Measurements from ENCODE around the gene NEBL. TPM values are rescaled to one million over a fixed set of nuclear protein-coding genes. Genes with fewer than 3 reads are reported as not detected.

Gene NEBL
- total and polyA plus RNA-seq, 2 experiments from 2014 or later: 6.3 to 12.3 TPM

- H3K27me3 ChIP-seq: no peaks in the 10 kb centered on the region
- H3K9me3 ChIP-seq (ENCODE audit: low read depth): no peaks in the 10 kb centered on the region
- H3K36me3 ChIP-seq (replicated peaks; ENCODE audit: insufficient read depth, low read depth): no peaks in the 10 kb centered on the region
- H3K4me3 ChIP-seq: no peak overlapping the region
- no peak for TF ChIP-seq EZH2 (IDR thresholded peaks at IDR 0.05; ENCODE audit: borderline replicate concordance)
- TF ChIP-seq EZH2phosphoT487 (IDR thresholded peaks at IDR 0.05; ENCODE audit: low read depth, severe bottlenecking, unreplicated experiment): no peak
- TF ChIP-seq CTCF (IDR thresholded peaks at IDR 0.05; ENCODE audit: poor library complexity): no peak
- no peaks in the 10 kb centered on the region for H3K4me1 ChIP-seq (ENCODE audit: insufficient read depth)
- no peaks in the 10 kb centered on the region for H3K79me2 ChIP-seq
- no peak overlapping the region for H3K4me2 ChIP-seq
- H3K9me2 ChIP-seq (replicated peaks; ENCODE audit: insufficient read depth): no peaks in the 10 kb centered on the region
- H2AFZ ChIP-seq: no peak overlapping the region
- no peak for DNase-seq (ENCODE audit: low spot score)
- no peak overlapping the region for H3K27ac ChIP-seq
- H4K20me1 ChIP-seq (ENCODE audit: insufficient read depth, poor library complexity, severe bottlenecking): no peaks in the 10 kb centered on the region
Observed at GRCh38 chr10:20936396-20936795, 39.3 kb upstream of the NEBL start.

DNA sequence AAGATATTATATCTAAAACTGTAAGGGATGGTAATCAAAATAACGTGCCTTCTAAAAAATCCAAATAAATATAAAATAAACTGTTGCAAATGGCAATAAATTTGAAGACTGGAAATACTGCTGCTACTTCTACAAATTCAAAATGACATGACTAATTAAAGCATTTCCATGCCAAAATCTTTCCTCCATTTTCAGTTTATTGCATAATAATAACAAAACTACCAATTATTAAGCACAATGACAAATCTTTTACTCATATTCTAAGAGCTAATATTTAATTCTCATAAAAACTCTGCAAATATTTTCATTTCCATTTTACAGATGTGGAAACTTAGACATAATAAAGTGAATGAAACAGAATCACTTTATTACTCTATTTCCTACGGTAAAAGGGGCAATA is 38.8 kb upstream of the NEBL start:
- H2AFZ ChIP-seq: no peak overlapping the region
- H3K27ac ChIP-seq: no peak overlapping the region
- H3K9me2 ChIP-seq (replicated peaks; ENCODE audit: insufficient read depth): no peaks in the 10 kb centered on the region
- no peak for DNase-seq (ENCODE audit: low spot score)
- no peaks in the 10 kb centered on the region for H3K4me1 ChIP-seq (ENCODE audit: insufficient read depth)
- no peaks in the 10 kb centered on the region for H3K9me3 ChIP-seq (ENCODE audit: low read depth)
- no peak overlapping the region for H3K4me2 ChIP-seq
- TF ChIP-seq CTCF (IDR thresholded peaks at IDR 0.05; ENCODE audit: poor library complexity) (no peak), EZH2 (IDR thresholded peaks at IDR 0.05; ENCODE audit: borderline replicate concordance) (no peak), EZH2phosphoT487 (IDR thresholded peaks at IDR 0.05; ENCODE audit: low read depth, severe bottlenecking, unreplicated experiment) (no peak)
- H3K27me3 ChIP-seq: no peaks in the 10 kb centered on the region
- H3K79me2 ChIP-seq: no peaks in the 10 kb centered on the region
- no peak overlapping the region for H3K4me3 ChIP-seq
- H3K36me3 ChIP-seq (replicated peaks; ENCODE audit: insufficient read depth, low read depth): no peaks in the 10 kb centered on the region
- WGBS (ENCODE audit: low lambda C conversion rate, missing lambda C conversion rate): 54% methylated on average over 2 of the region's 2 CpGs
- no peaks in the 10 kb centered on the region for H4K20me1 ChIP-seq (ENCODE audit: insufficient read depth, poor library complexity, severe bottlenecking)

- no peaks in the 10 kb centered on the region for H4K20me1 ChIP-seq (ENCODE audit: insufficient read depth, poor library complexity, severe bottlenecking)
- no peaks in the 10 kb centered on the region for H3K4me1 ChIP-seq (ENCODE audit: insufficient read depth)
- no peak for DNase-seq (ENCODE audit: low spot score)
- no peak overlapping the region for H3K4me3 ChIP-seq
- H3K9me2 ChIP-seq (replicated peaks; ENCODE audit: insufficient read depth): no peaks in the 10 kb centered on the region
- no peaks in the 10 kb centered on the region for H3K36me3 ChIP-seq (replicated peaks; ENCODE audit: insufficient read depth, low read depth)
- no peaks in the 10 kb centered on the region for H3K9me3 ChIP-seq (ENCODE audit: low read depth)
- WGBS (ENCODE audit: low lambda C conversion rate, missing lambda C conversion rate): 90% methylated on average over 8 of the region's 8 CpGs
- H3K27ac ChIP-seq: no peak overlapping the region
- H2AFZ ChIP-seq: no peak overlapping the region
- H3K79me2 ChIP-seq: no peaks in the 10 kb centered on the region
- H3K4me2 ChIP-seq: no peak overlapping the region
- H3K27me3 ChIP-seq: no peaks in the 10 kb centered on the region
- no peak for TF ChIP-seq EZH2 (IDR thresholded peaks at IDR 0.05; ENCODE audit: borderline replicate concordance)
- TF ChIP-seq EZH2phosphoT487 (IDR thresholded peaks at IDR 0.05; ENCODE audit: low read depth, severe bottlenecking, unreplicated experiment): no peak
- no peak for TF ChIP-seq CTCF (IDR thresholded peaks at IDR 0.05; ENCODE audit: poor library complexity)
Observed at GRCh38 chr10:20935301-20935700, 38.2 kb upstream of the NEBL start.

DNA sequence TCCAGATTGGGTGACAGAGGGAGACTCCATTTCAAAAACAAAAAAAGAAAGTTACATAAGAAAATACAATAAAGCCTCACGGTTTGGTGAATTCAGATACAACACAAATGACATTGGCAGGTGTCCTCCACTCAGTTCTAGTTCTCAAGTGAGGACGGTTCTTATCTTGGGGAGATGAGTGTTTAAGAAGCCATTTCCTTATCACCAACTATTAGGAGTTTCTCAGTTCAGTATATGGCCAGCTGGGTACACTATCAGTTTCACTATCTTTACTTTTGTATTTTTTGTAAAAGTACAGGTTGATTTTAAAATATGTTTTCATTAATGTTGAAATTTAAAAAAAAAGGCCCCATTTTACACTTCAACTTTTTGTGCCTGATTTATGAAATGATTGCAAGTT is 36.6 kb upstream of the NEBL start:
- TF ChIP-seq EZH2 (IDR thresholded peaks at IDR 0.05; ENCODE audit: borderline replicate concordance): no peak
- TF ChIP-seq CTCF (IDR thresholded peaks at IDR 0.05; ENCODE audit: poor library complexity): no peak
- TF ChIP-seq EZH2phosphoT487 (IDR thresholded peaks at IDR 0.05; ENCODE audit: low read depth, severe bottlenecking, unreplicated experiment): no peak

More for the DNA sequence above, 36.6 kb upstream of the NEBL start:
- no peak overlapping the region for H3K4me3 ChIP-seq
- no peak overlapping the region for H3K4me2 ChIP-seq
- no peaks in the 10 kb centered on the region for H3K36me3 ChIP-seq (replicated peaks; ENCODE audit: insufficient read depth, low read depth)
- H3K9me3 ChIP-seq (ENCODE audit: low read depth): no peaks in the 10 kb centered on the region
- no peaks in the 10 kb centered on the region for H3K9me2 ChIP-seq (replicated peaks; ENCODE audit: insufficient read depth)
- no peaks in the 10 kb centered on the region for H4K20me1 ChIP-seq (ENCODE audit: insufficient read depth, poor library complexity, severe bottlenecking)
- WGBS (ENCODE audit: low lambda C conversion rate, missing lambda C conversion rate): 69% methylated on average over 2 of the region's 2 CpGs
- H3K27me3 ChIP-seq: no peaks in the 10 kb centered on the region
- no peak overlapping the region for H2AFZ ChIP-seq
- H3K4me1 ChIP-seq (ENCODE audit: insufficient read depth): no peaks in the 10 kb centered on the region
- DNase-seq (ENCODE audit: low spot score): no peak
- no peaks in the 10 kb centered on the region for H3K79me2 ChIP-seq
- H3K27ac ChIP-seq: no peak overlapping the region
